ENCODE data around the gene SFSWAP.
A peak's percentile ranks its signal among the peaks of the same experiment; 100 is the strongest.

SFSWAP gene

GRCh38 chr12:131818821-131819585 lies 108.1 kb downstream of the SFSWAP start:
- H3K4me1 ChIP-seq: peaks cover 37 to 64% (median 57%) of the 10 kb centered on the region in 10 experiments
- peak overlapping the region in 10 of 11 experiments; percentile 34 to 92 (median 88); a peak in 19 of 22 replicates for H3K27ac ChIP-seq
- H3K4me2 ChIP-seq: peak overlapping the region; percentile 80 to 95 (median 90)
- TF ChIP-seq Cebpa-rat (IDR thresholded peaks at IDR 0.05): peak in 9 of 11 experiments; percentile 71 to 98 (median 96); a peak in 17 of 22 replicates
- peaks cover 0 to 19% (median 0%) of the 10 kb centered on the region in 11 experiments; a peak in 6 of 22 replicates for H3K36me3 ChIP-seq
- H3K9me3 ChIP-seq (replicated peaks in 1 of 11): peaks cover 0 to 12% (median 6%) of the 10 kb centered on the region in 11 experiments; a peak in 14 of 22 replicates
- H4K20me1 ChIP-seq: no peaks in the 10 kb centered on the region
- H3K4me3 ChIP-seq: peak overlapping the region in 8 of 10 experiments; percentile 23 to 71 (median 55); a peak in 14 of 20 replicates
- H3K9ac ChIP-seq: peak overlapping the region in 10 of 11 experiments; percentile 34 to 83 (median 78); a peak in 19 of 22 replicates
- peaks cover 0 to 6% (median 0%) of the 10 kb centered on the region in 11 experiments; a peak in 1 of 22 replicates for H3K27me3 ChIP-seq

DNA sequence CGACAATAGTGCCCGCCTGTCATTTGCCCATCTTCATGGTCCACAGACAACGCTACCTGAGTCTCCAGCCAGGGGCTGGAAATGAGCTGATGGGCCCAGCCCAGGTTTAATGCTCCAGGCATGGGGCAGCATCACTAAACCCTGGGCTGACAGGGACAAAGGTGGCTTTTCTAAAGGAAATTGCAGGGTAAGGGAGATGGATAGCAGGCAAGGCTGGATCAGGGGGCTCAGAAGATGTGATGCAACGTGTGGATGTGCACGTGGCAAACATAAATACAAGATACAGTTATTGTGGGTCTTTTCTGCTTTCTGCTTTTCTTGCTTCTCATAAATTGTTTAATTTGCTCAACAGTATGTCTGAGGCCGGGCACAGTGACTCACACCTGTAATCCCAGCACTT lies 113.6 kb downstream of the SFSWAP start:
- H4K20me1 ChIP-seq: peaks cover 0 to 16% (median 10%) of the 10 kb centered on the region in 11 experiments; a peak in 18 of 22 replicates
- H3K36me3 ChIP-seq: no peaks in the 10 kb centered on the region
- H3K27me3 ChIP-seq: peaks cover 11 to 20% (median 14%) of the 10 kb centered on the region in 11 experiments
- H3K9me3 ChIP-seq (replicated peaks in 1 of 11): no peaks in the 10 kb centered on the region
- H3K4me2 ChIP-seq: no peak overlapping the region; a peak in 1 of 22 replicates
- peaks cover 13 to 66% (median 61%) of the 10 kb centered on the region in 10 experiments for H3K4me1 ChIP-seq
- TF ChIP-seq Cebpa-rat (IDR thresholded peaks at IDR 0.05): no peak
- H3K9ac ChIP-seq: no peak overlapping the region
- no peak overlapping the region for H3K27ac ChIP-seq
- no peak overlapping the region for H3K4me3 ChIP-seq

GRCh38 chr12:131825146-131825892 lies 114.4 kb downstream of the SFSWAP start:
- Histone ChIP-seq H3K4me1 (peaks cover 18 to 66% (median 61%) of the 10 kb centered on the region in 10 experiments), H3K27ac (peak overlapping the region in 4 of 11 experiments; percentile 6 to 52 (median 34); a peak in 6 of 22 replicates), H3K9me3 (replicated peaks in 1 of 11) (no peaks in the 10 kb centered on the region), H3K4me2 (peak overlapping the region in 10 of 11 experiments; percentile 7 to 81 (median 66); a peak in 19 of 22 replicates), H3K27me3 (peaks cover 20 to 29% (median 22%) of the 10 kb centered on the region in 11 experiments), H4K20me1 (peaks cover 0 to 25% (median 19%) of the 10 kb centered on the region in 11 experiments; a peak in 19 of 22 replicates), H3K36me3 (no peaks in the 10 kb centered on the region), H3K9ac (peak overlapping the region in 3 of 11 experiments; percentile 11 to 41 (median 15); a peak in 4 of 22 replicates), H3K4me3 (no peak overlapping the region)
- TF ChIP-seq Cebpa-rat (IDR thresholded peaks at IDR 0.05): no peak

GRCh38 chr12:131826097-131826928 lies 115.4 kb downstream of the SFSWAP start:
- Histone ChIP-seq H3K4me1 (peaks cover 15 to 66% (median 61%) of the 10 kb centered on the region in 10 experiments; a peak in 19 of 20 replicates), H3K9ac (peak overlapping the region in 3 of 11 experiments; percentile 1 to 41 (median 32); a peak in 4 of 22 replicates), H3K9me3 (replicated peaks in 1 of 11) (no peaks in the 10 kb centered on the region), H3K36me3 (no peaks in the 10 kb centered on the region), H3K4me2 (peak overlapping the region in 10 of 11 experiments; percentile 7 to 81 (median 66); a peak in 19 of 22 replicates), H4K20me1 (peaks cover 0 to 35% (median 29%) of the 10 kb centered on the region in 11 experiments; a peak in 19 of 22 replicates), H3K4me3 (no peak overlapping the region), H3K27me3 (peaks cover 30 to 39% (median 32%) of the 10 kb centered on the region in 11 experiments), H3K27ac (peak overlapping the region in 5 of 11 experiments; percentile 10 to 52 (median 34); a peak in 9 of 22 replicates)
- no peak for TF ChIP-seq Cebpa-rat (IDR thresholded peaks at IDR 0.05)

DNA sequence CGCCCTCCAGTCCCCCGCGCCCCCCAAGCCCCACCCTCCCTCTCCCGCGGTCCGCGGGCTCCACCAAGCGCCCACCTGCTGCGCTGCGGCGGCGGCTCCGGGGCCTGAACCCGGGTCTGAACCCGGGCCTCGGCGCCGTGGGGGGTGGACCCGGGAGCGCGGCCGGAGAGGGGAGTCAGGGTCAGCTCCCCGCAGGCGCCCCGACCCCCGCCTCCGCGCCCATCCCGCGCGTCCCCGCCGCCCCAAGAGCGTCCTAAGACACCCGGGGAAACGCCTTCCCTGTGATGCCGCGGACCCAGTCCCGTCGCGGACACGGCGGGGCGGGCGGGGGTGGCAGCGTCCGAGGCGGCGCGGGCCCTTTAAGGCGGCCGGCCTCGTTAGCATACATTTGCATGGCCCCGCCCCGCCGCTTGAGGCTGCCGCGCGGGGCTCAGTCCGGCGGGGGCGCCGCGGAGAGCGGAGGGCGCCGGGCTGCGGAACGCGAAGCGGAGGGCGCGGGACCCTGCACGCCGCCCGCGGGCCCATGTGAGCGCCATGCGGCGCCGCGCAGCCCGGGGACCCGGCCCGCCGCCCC lies 117.2 kb downstream of the SFSWAP start, which contains the start of gene MMP17:
TSS of gene MMP17 (plus strand) at position 433 of the 574 bp plus-strand sequence. CDS start at position 535, 102 bp downstream.
- H4K20me1 ChIP-seq: peaks cover 0 to 46% (median 40%) of the 10 kb centered on the region in 11 experiments; a peak in 19 of 22 replicates
- peaks cover 42 to 51% (median 45%) of the 10 kb centered on the region in 11 experiments for H3K27me3 ChIP-seq
- H3K4me1 ChIP-seq: peaks cover 22 to 72% (median 67%) of the 10 kb centered on the region in 10 experiments; a peak in 19 of 20 replicates
- H3K4me3 ChIP-seq: peak within 1 kb of the TSS; percentile 68 to 85 (median 77)
- H3K36me3 ChIP-seq: no peaks in the 10 kb centered on the region
- no peak for TF ChIP-seq Cebpa-rat (IDR thresholded peaks at IDR 0.05)
- H3K9me3 ChIP-seq (replicated peaks in 1 of 11): no peaks in the 10 kb centered on the region
- H3K9ac ChIP-seq: peak within 1 kb of the TSS; percentile 73 to 88 (median 84)
- H3K27ac ChIP-seq: peak within 1 kb of the TSS in 10 of 11 experiments; percentile 46 to 84 (median 80); a peak in 19 of 22 replicates
- H3K4me2 ChIP-seq: peak within 1 kb of the TSS; percentile 91 to 100 (median 98)

DNA sequence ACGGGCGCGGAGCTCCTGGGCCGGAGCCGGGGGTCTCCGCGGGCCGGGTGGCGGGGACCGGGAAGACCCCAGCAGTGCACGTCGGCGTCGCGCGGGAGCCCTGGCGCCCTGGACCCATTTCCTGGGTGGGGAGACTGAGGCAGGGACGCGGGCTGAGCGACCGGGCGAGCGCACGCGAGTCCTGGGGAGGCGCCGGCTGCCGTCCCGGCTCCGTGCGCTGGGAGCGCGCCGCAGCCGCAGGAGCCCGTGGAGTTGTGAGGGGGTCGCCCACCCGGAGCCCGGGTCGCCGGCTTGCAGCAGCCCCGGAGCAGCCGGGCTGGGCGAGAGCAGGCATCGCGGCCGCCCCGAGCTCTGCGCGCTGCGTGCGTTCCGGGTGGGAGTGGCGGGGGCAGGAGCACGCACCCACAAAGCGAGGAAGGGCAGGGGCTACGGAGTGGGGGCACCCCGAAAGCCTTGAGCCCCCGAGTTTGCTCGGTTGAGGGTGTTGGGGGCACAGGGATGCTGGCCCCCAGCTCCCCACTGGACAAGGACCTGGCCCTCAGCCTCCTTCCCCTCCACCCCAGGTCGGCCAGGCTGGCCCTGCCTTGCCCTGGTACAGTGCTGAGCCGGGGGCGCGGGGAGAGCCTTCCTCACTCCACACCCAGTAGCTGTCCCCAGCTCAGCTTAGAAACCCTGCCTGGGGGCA lies 117.9 kb downstream of the SFSWAP start:
- Histone ChIP-seq H3K9me3 (replicated peaks in 1 of 11) (no peaks in the 10 kb centered on the region), H4K20me1 (peaks cover 0 to 54% (median 48%) of the 10 kb centered on the region in 11 experiments; a peak in 19 of 22 replicates), H3K4me2 (peak overlapping the region; percentile 91 to 100 (median 98)), H3K4me3 (peak overlapping the region; percentile 68 to 85 (median 77)), H3K4me1 (peaks cover 22 to 78% (median 70%) of the 10 kb centered on the region in 10 experiments; a peak in 19 of 20 replicates), H3K27me3 (peaks cover 49 to 57% (median 51%) of the 10 kb centered on the region in 11 experiments), H3K36me3 (no peaks in the 10 kb centered on the region), H3K27ac (peak overlapping the region in 10 of 11 experiments; percentile 46 to 84 (median 80); a peak in 19 of 22 replicates), H3K9ac (peak overlapping the region; percentile 73 to 88 (median 84))
- no peak for TF ChIP-seq Cebpa-rat (IDR thresholded peaks at IDR 0.05)

DNA sequence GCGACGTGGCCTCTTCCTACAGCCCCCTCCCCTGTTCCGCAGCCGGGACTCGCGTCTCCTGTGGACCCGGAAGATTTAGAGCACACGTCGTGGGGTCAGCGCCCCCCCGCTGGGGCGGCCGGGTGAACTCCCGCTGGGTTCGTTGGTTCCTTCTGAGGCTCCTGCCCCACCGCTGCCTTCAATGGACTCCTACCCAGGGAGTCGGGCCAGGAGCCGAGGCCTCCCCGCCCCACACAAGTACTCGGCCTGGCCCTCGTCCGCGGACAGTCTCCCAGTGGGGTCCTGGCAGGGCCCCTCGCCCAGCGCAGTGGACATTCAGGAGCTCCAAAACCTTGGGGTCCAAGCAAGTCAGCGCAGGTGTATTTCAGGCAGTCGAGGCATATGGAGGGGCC lies 118.5 kb downstream of the SFSWAP start:
- no peaks in the 10 kb centered on the region for H3K9me3 ChIP-seq (replicated peaks in 1 of 11)
- peaks cover 0 to 57% (median 50%) of the 10 kb centered on the region in 11 experiments; a peak in 19 of 22 replicates for H4K20me1 ChIP-seq
- TF ChIP-seq Cebpa-rat (IDR thresholded peaks at IDR 0.05): no peak
- H3K27ac ChIP-seq: peak overlapping the region in 9 of 11 experiments; percentile 66 to 84 (median 80); a peak in 16 of 22 replicates
- peak overlapping the region; percentile 68 to 85 (median 77) for H3K4me3 ChIP-seq
- H3K27me3 ChIP-seq: peaks cover 49 to 57% (median 51%) of the 10 kb centered on the region in 11 experiments
- H3K4me1 ChIP-seq: peaks cover 22 to 83% (median 71%) of the 10 kb centered on the region in 10 experiments; a peak in 19 of 20 replicates
- peak overlapping the region; percentile 73 to 88 (median 84); a peak in 21 of 22 replicates for H3K9ac ChIP-seq
- peak overlapping the region; percentile 91 to 100 (median 98) for H3K4me2 ChIP-seq
- no peaks in the 10 kb centered on the region for H3K36me3 ChIP-seq
